K562 (cell line): ENCODE measurements around the gene SSH3. TPM values are rescaled to one million over a fixed set of nuclear protein-coding genes. Genes with fewer than 3 reads are reported as not detected.
A peak's percentile ranks its signal among the peaks of the same experiment; 100 is the strongest.

Experiments used
- ATAC-seq: fragments of 200-7000 bp; cut with Tn5 transposase; 3 replicates; pipeline ENCODE4 v1.9.1; 2020; ENCODE audit warnings: moderate library complexity
- BruUV-seq: library from RNA; stranded (reverse); fragments of 400-500 nt; replicated peaks from 2 replicates; lab custom pipeline; 2021; lab: Mats Ljungman, UMichigan
- CTCF ChIA-PET: fragments of 300-600 bp; formaldehyde crosslinking; extraction: SDS; loops from one replicate; lab custom pipeline; 2021; ENCODE audit warnings: low intra/inter-chr PET ratio; lab: Yijun Ruan, JAX
- POLR2A ChIA-PET: fragments of 300-600, 350-650 bp; sonication (Branson Sonifier 250); formaldehyde crosslinking; extraction: SDS; loops from one replicate; lab custom pipeline; 2021; ENCODE audit warnings: antibody characterized with exemption, inconsistent platforms; lab: Yijun Ruan, JAX
- DNase-seq, 4 experiments: peaks; one replicate each; pipeline versions ENCODE4 v3.0.0 to v3.0.0-alpha.2; 2011 to 2018; ENCODE audit warnings: low spot score in 3 of 4, mixed read lengths in 3 of 4; ENCODE audit errors: extremely low read depth in 1 of 4
- FAIRE-seq: peaks from 2 replicates; lab custom pipeline; 2011; peaks lifted over from hg19 to GRCh38; lab: Jason Lieb, UNC
- H2AFZ ChIP-seq: 2 replicates; pipeline ENCODE4 v1.6.0; 2011; ENCODE audit warnings: low read depth, low read length, control low read depth, inconsistent platforms
- H3K27ac ChIP-seq: fragments of 200-600 bp; 3 replicates; pipeline ENCODE4 v1.8.0; 2011; ENCODE audit warnings: low read depth, mild to moderate bottlenecking, control low read depth, inconsistent platforms, low read length, moderate library complexity, mixed read lengths; ENCODE audit errors: extremely low read depth
- H3K27me3 ChIP-seq, 2 experiments: fragments of 300-600 bp in 1 of 2; 2 replicates in 1 of 2; 3 replicates in 1 of 2; pipeline versions ENCODE4 v1.6.0 to v1.8.0; 2011; ENCODE audit warnings: inconsistent platforms in 2 of 2, low read length in 2 of 2, mild to moderate bottlenecking in 1 of 2, mixed read lengths in 1 of 2, moderate library complexity in 1 of 2; ENCODE audit not compliant: control insufficient read depth in 2 of 2, insufficient read depth in 2 of 2
- H3K36me3 ChIP-seq: fragments of 300-600 bp; 3 replicates; pipeline ENCODE4 v1.8.0; 2011; ENCODE audit warnings: mild to moderate bottlenecking, low read length, inconsistent platforms; ENCODE audit not compliant: control insufficient read depth, insufficient read depth
- H3K4me1 ChIP-seq, 2 experiments: fragments of 200-600 bp in 1 of 2; replicated peaks in 1 of 2; 2 replicates in 1 of 2; 3 replicates in 1 of 2; pipeline versions ENCODE4 v1.5.1 to v1.8.0; 2011; ENCODE audit warnings: inconsistent platforms in 2 of 2, low read length in 2 of 2, mild to moderate bottlenecking in 1 of 2, mixed read lengths in 1 of 2, moderate library complexity in 1 of 2; ENCODE audit not compliant: control insufficient read depth in 2 of 2, insufficient read depth in 2 of 2
- H3K4me2 ChIP-seq: 2 replicates; pipeline ENCODE4 v1.6.1; 2011; ENCODE audit warnings: low read length, control low read depth, inconsistent platforms, mixed read lengths; ENCODE audit not compliant: insufficient read depth
- H3K4me3 ChIP-seq: fragments of 200-600 bp; sonication (generic), shearing (Covaris generic); 2 replicates; pipeline ENCODE4 v1.5.1; 2016; ENCODE audit warnings: control low read depth, inconsistent platforms
- H3K79me2 ChIP-seq: fragments of 200-600 bp; 3 replicates; pipeline ENCODE4 v1.8.0; 2011; ENCODE audit warnings: low read length, inconsistent platforms; ENCODE audit not compliant: control insufficient read depth, insufficient read depth
- H3K9ac ChIP-seq, 2 experiments: 2 replicates each; pipeline versions ENCODE4 v1.6.0 to v1.6.1; 2011; ENCODE audit warnings: low read depth in 2 of 2, low read length in 2 of 2, control low read depth in 1 of 2, inconsistent platforms in 1 of 2, mild to moderate bottlenecking in 1 of 2, mixed read lengths in 1 of 2; ENCODE audit not compliant: insufficient read depth in 1 of 2
- H3K9me1 ChIP-seq: one replicate; pipeline ENCODE4 v1.6.0; 2011; ENCODE audit warnings: inconsistent platforms, mild to moderate bottlenecking, low read length, moderate library complexity; ENCODE audit not compliant: control insufficient read depth, insufficient read depth
- H3K9me3 ChIP-seq: replicated peaks from 2 replicates; pipeline ENCODE4 v1.5.1; 2011; ENCODE audit warnings: low read depth, low read length, inconsistent platforms; ENCODE audit not compliant: control insufficient read depth, insufficient read depth
- H4K20me1 ChIP-seq: replicated peaks from 2 replicates; pipeline ENCODE4 v1.6.1; 2011; ENCODE audit warnings: low read length, inconsistent platforms, mixed read lengths; ENCODE audit not compliant: control insufficient read depth, insufficient read depth
- HNRNPL ChIP-seq: fragments of 200-400 bp; formaldehyde crosslinking; IDR thresholded peaks from 2 replicates; pipeline ENCODE4 v1.6.1; 2017; ENCODE audit warnings: low read depth, mild to moderate bottlenecking, low read length
- PHB ChIP-seq: fragments of 250-450 bp; sonication (Bioruptor Pico); IDR thresholded peaks from 2 replicates; pipeline ENCODE4 v1.5.0; 2021
- PPARD ChIP-seq: fragments of 250-450 bp; sonication (Bioruptor Pico); IDR thresholded peaks from 2 replicates; pipeline ENCODE4 v1.8.0; 2022; ENCODE audit warnings: inconsistent platforms, mild to moderate bottlenecking, moderate library complexity
- PURB ChIP-seq: sonication (generic); formaldehyde crosslinking; IDR thresholded peaks from 2 replicates; pipeline ENCODE4 v1.9.0; 2021; ENCODE audit warnings: low read depth, mild to moderate bottlenecking, missing genetic modification reagents
- ZNF780A ChIP-seq: fragments of 250-450 bp; sonication (Bioruptor Pico); IDR thresholded peaks from 2 replicates; pipeline ENCODE4 v1.5.0; 2021; ENCODE audit warnings: mild to moderate bottlenecking
- ZNF830 ChIP-seq: fragments of 250-450 bp; sonication (Bioruptor Pico); IDR thresholded peaks from 2 replicates; pipeline ENCODE4 v1.5.0; 2021; ENCODE audit warnings: mild to moderate bottlenecking
- WGBS: fragments of 100-300 bp; shearing (Covaris generic); methylation state at CpG from one replicate; pipeline ENCODE4 v1.1.6; 2016; ENCODE audit warnings: low coverage, mixed read lengths; ENCODE audit not compliant: insufficient coverage; ENCODE audit errors: missing lambda C conversion rate; 5-methylcytosine and 5-hydroxymethylcytosine counted together
- in situ Hi-C: fragments of 300-500 bp; cut with MboI; formaldehyde crosslinking; loops from 4 replicates; pipeline ENCODE4 v1.15.0; 2018; ENCODE audit warnings: inconsistent platforms, mixed read lengths
- intact Hi-C: fragments of 100-400 bp; cut with micrococcal nuclease; formaldehyde crosslinking; loops from 2 replicates; pipeline ENCODE4 v1.14.2; 2022
- polyA plus RNA-seq, 8 experiments: library from polyadenylated mRNA; depleted of rRNA in 4 of 8; stranded (reverse) in 5 of 8; unstranded in 3 of 8; fragments of >200 nt; fragmentation: Nextera tagmentation in 2 of 8; fragmentation: Illumina TruSeq in 1 of 8; extraction: Ambion mirVana in 2 of 8; extraction: Trizol in 1 of 8; gene quantifications; 2 replicates each; pipeline versions ENCODE4 v1.2.1 to v1.2.3, GENCODE V29; 2011 to 2014; ENCODE audit warnings: inconsistent platforms in 1 of 8, missing spikeins in 1 of 8
- total RNA-seq, 7 experiments: library from RNA; depleted of rRNA in 6 of 7; stranded (reverse); fragments of >200 nt in 6 of 7; fragmentation: Illumina TruSeq in 2 of 7; extraction: Trizol in 2 of 7; gene quantifications; 2 replicates each; pipeline versions ENCODE4 v1.2.1 to v1.2.3, GENCODE V29; 2011 to 2021; ENCODE audit warnings: low replicate concordance in 1 of 7
- TF ChIP-seq, protein P1 (sequence below): sonication (generic); formaldehyde crosslinking; IDR thresholded peaks from 2 replicates; pipeline ENCODE4 v1.8.0; 2023; ENCODE audit warnings: mild to moderate bottlenecking, missing genetic modification reagents
- TF ChIP-seq, protein P2 (sequence below), 2 experiments: IDR thresholded peaks; 2 replicates each; pipeline ENCODE4 v1.6.1; 2012; ENCODE audit warnings: improper control_type of control experiment in 2 of 2, low read depth in 2 of 2, low read length in 2 of 2, borderline replicate concordance in 1 of 2
- TF ChIP-seq, protein P3 (sequence below), 2 experiments: fragments of 450-650 bp; conservative IDR thresholded peaks; 2 replicates each; pipeline ENCODE4 v1.6.1; 2017; ENCODE audit warnings: mild to moderate bottlenecking in 2 of 2, moderate library complexity in 2 of 2
- TF ChIP-seq, protein P4 (sequence below): fragments of 450-650 bp; IDR thresholded peaks from 2 replicates; pipeline ENCODE4 v1.6.1; 2018; ENCODE audit not compliant: partially characterized antibody

The SSH3 gene
- total and polyA plus RNA-seq, 9 of the 15 experiments (the other 6 are each of a cell fraction or from before 2014, with no cell fraction given), result 0.07 to 1.0 (median 0.24) TPM; not detected in 3

DNA sequence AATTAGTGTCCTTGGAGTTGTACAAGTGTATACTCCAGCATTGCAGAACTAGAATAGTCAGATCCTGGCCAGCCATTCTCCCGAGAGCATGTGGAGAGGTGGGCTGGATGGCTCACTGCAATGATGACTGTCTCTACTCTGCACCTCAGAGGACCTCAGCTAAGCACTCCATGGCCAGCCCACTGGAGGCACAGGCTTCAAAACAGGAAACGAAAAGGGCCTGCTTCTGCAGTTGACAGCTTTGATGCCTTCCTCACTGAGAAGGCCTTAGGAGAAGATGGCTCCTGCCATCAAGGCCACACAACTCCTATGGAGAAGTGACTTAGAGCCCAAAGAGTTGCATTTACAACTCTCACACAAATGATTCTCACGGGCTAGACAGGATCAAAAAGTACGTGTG, 40.9 kb downstream of the SSH3 start:
- WGBS, result 42% methylated on average over 4 of the region's 4 CpGs
- ChIA-PET CTCF (no interaction called here), POLR2A (interaction anchor here (1.6 kb wide), 1 partner anchor 10 kb away, joined by 4 read pairs; the partner anchor contains the start of gene POLD4)
- H3K4me1 ChIP-seq, result peaks cover 8 to 21% of the 10 kb centered on the region in 2 experiments; a peak in 3 of 5 replicates
- ATAC-seq (no peak), FAIRE-seq (no peak), DNase-seq (no peak)
- BruUV-seq, result no TSS peak
- H2AFZ ChIP-seq, result no peak overlapping the region
- H3K36me3 ChIP-seq, result no peaks in the 10 kb centered on the region
- in situ Hi-C loops, result no loop called here
- no peaks in the 10 kb centered on the region; the same call in 1 of the 2 replicates for H4K20me1 ChIP-seq
- no peak overlapping the region for H3K4me3 ChIP-seq
- 0 out of 4 replicates have a peak overlapping the region, but pooled peaks of 1 of the 2 experiments have one; percentile 15 for H3K9ac ChIP-seq
- no peak overlapping the region for H3K4me2 ChIP-seq
- H3K79me2 ChIP-seq, result no peaks in the 10 kb centered on the region
- intact Hi-C loops, result no loop called here
- no peaks in the 10 kb centered on the region for H3K9me3 ChIP-seq
- H3K9me1 ChIP-seq, result no peaks in the 10 kb centered on the region
- no peaks in the 10 kb centered on the region for H3K27me3 ChIP-seq
- H3K27ac ChIP-seq, result no peak overlapping the region
- TF ChIP-seq PPARD (CRISPR knock-in tag), result no peak
- TF ChIP-seq, protein P1, sequence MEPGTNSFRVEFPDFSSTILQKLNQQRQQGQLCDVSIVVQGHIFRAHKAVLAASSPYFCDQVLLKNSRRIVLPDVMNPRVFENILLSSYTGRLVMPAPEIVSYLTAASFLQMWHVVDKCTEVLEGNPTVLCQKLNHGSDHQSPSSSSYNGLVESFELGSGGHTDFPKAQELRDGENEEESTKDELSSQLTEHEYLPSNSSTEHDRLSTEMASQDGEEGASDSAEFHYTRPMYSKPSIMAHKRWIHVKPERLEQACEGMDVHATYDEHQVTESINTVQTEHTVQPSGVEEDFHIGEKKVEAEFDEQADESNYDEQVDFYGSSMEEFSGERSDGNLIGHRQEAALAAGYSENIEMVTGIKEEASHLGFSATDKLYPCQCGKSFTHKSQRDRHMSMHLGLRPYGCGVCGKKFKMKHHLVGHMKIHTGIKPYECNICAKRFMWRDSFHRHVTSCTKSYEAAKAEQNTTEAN (CRISPR knock-in tag), result no peak
- no peak for TF ChIP-seq ZNF830 (CRISPR knock-in tag)
- no peak for TF ChIP-seq ZNF780A (CRISPR knock-in tag)
- no peak for TF ChIP-seq PURB
- TF ChIP-seq PHB (CRISPR knock-in tag), result no peak
- TF ChIP-seq, protein P2, sequence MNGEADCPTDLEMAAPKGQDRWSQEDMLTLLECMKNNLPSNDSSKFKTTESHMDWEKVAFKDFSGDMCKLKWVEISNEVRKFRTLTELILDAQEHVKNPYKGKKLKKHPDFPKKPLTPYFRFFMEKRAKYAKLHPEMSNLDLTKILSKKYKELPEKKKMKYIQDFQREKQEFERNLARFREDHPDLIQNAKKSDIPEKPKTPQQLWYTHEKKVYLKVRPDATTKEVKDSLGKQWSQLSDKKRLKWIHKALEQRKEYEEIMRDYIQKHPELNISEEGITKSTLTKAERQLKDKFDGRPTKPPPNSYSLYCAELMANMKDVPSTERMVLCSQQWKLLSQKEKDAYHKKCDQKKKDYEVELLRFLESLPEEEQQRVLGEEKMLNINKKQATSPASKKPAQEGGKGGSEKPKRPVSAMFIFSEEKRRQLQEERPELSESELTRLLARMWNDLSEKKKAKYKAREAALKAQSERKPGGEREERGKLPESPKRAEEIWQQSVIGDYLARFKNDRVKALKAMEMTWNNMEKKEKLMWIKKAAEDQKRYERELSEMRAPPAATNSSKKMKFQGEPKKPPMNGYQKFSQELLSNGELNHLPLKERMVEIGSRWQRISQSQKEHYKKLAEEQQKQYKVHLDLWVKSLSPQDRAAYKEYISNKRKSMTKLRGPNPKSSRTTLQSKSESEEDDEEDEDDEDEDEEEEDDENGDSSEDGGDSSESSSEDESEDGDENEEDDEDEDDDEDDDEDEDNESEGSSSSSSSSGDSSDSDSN (IDR thresholded peaks at IDR 0.05; ENCODE audit: borderline replicate concordance in 1 of 2, low read depth in 2 of 2, low read length in 2 of 2), result no peak
- TF ChIP-seq HNRNPL, result no peak
- TF ChIP-seq, protein P3, sequence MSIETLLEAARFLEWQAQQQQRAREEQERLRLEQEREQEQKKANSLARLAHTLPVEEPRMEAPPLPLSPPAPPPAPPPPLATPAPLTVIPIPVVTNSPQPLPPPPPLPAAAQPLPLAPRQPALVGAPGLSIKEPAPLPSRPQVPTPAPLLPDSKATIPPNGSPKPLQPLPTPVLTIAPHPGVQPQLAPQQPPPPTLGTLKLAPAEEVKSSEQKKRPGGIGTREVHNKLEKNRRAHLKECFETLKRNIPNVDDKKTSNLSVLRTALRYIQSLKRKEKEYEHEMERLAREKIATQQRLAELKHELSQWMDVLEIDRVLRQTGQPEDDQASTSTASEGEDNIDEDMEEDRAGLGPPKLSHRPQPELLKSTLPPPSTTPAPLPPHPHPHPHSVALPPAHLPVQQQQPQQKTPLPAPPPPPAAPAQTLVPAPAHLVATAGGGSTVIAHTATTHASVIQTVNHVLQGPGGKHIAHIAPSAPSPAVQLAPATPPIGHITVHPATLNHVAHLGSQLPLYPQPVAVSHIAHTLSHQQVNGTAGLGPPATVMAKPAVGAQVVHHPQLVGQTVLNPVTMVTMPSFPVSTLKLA (conservative IDR thresholded peaks at IDR 0.05), result no peak
- TF ChIP-seq, protein P4, sequence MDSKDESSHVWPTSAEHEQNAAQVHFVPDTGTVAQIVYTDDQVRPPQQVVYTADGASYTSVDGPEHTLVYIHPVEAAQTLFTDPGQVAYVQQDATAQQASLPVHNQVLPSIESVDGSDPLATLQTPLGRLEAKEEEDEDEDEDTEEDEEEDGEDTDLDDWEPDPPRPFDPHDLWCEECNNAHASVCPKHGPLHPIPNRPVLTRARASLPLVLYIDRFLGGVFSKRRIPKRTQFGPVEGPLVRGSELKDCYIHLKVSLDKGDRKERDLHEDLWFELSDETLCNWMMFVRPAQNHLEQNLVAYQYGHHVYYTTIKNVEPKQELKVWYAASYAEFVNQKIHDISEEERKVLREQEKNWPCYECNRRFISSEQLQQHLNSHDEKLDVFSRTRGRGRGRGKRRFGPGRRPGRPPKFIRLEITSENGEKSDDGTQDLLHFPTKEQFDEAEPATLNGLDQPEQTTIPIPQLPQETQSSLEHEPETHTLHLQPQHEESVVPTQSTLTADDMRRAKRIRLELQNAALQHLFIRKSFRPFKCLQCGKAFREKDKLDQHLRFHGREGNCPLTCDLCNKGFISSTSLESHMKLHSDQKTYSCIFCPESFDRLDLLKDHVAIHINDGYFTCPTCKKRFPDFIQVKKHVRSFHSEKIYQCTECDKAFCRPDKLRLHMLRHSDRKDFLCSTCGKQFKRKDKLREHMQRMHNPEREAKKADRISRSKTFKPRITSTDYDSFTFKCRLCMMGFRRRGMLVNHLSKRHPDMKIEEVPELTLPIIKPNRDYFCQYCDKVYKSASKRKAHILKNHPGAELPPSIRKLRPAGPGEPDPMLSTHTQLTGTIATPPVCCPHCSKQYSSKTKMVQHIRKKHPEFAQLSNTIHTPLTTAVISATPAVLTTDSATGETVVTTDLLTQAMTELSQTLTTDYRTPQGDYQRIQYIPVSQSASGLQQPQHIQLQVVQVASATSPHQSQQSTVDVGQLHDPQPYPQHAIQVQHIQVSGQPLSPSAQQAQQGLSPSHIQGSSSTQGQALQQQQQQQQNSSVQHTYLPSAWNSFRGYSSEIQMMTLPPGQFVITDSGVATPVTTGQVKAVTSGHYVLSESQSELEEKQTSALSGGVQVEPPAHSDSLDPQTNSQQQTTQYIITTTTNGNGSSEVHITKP, result no peak
